Cardiac muscle cell (in vitro differentiated cells and primary cell): ENCODE results near the gene GNG13. TPM values are rescaled to one million over a fixed set of nuclear protein-coding genes. Genes with fewer than 3 reads are reported as not detected.

ENCODE experiments used
- DNase-seq, 2 donors: peaks; one replicate each; pipeline versions ENCODE4 v3.0.0 to v3.0.0-alpha.2; 2010 to 2017; ENCODE audit warnings: low read depth in 1 of 2, low spot score in 1 of 2
- H3K27ac ChIP-seq: fragments of 200-600 bp; sonication (generic); 2 replicates; pipeline ENCODE4 v1.5.1; 2016
- H3K27me3 ChIP-seq: fragments of 200-600 bp; sonication (generic); 2 replicates; pipeline ENCODE4 v1.6.0; 2016; ENCODE audit warnings: control low read depth
- H3K36me3 ChIP-seq: fragments of 200-600 bp; sonication (generic); 2 replicates; pipeline ENCODE4 v1.5.1; 2016; ENCODE audit warnings: control low read depth
- H3K4me1 ChIP-seq: fragments of 200-600 bp; sonication (generic); 2 replicates; pipeline ENCODE4 v1.8.1; 2017; ENCODE audit warnings: low read depth, mild to moderate bottlenecking, mixed run types
- H3K4me3 ChIP-seq: fragments of 200-600 bp; sonication (generic); 2 replicates; pipeline ENCODE4 v1.5.1; 2016; ENCODE audit warnings: mild to moderate bottlenecking
- H3K9me3 ChIP-seq: fragments of 200-600 bp; sonication (generic); 2 replicates; pipeline ENCODE4 v1.5.1; 2017; ENCODE audit warnings: low read depth, mild to moderate bottlenecking, control low read depth
- CTCF ChIP-seq: IDR thresholded peaks from 2 replicates; pipeline ENCODE4 v1.5.1; 2012; ENCODE audit warnings: low read depth, mild to moderate bottlenecking, low read length
- polyA plus RNA-seq: library from polyadenylated mRNA; unstranded; fragments of >200 nt; fragmentation: Nextera tagmentation; extraction: Ambion mirVana; gene quantifications from 2 replicates; pipeline ENCODE4 v1.2.1, GENCODE V29; 2016
- total RNA-seq: library from RNA; depleted of rRNA; stranded (reverse); fragments of >200 nt; gene quantifications from 2 replicates; pipeline ENCODE4 v1.2.3, GENCODE V29; 2016

The GNG13 gene, protein sequence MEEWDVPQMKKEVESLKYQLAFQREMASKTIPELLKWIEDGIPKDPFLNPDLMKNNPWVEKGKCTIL
- total RNA-seq (not detected in 2 replicates), polyA plus RNA-seq (0.79 TPM in 1 of 2 replicates, not detected in the other)

DNA sequence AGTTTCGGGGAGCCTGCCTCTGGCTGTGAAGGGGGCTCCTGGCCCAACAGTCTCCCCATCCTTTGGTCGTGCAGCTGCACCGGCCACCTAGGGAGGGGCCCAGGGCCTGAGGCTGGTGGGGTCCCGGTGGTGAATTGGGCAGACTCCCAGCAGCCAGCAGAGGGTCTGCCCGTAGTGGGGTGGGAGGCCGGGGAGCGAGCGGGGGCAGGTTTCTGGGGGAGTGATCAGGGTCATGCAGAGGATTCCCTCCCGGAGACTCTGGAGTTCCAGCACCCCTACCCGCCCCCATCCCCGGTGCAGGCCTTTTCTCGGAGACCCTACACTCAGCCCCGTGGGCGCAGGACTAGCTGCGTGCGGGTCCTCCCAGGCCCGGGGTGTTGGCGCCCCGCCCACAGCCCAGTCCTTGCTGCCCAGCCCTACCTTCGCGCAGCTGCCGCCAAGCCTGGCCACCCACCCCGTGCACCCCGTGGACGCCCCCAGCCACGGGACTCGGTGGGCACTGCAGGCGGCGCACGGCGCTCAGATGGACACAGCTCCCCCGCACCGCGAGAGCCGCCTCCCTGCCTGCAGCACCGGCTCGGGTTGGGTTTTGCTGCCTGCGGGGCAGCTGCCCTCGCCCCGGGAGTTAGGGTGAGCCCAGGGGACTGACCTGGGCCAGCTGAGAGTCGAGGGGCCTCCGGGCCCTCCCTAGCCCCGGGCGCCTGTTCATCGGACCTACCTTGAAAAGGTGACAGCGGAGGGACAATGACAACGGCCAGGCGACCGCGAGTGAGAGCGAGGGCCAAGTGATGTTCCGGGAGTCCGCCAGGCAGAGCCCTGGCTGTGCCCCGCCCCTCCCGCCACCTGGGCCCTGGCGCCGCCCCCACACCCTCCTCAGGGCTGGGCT is at the start of gene GNG13:
TSS of gene GNG13 (minus strand) at position 787 of the 886 bp plus-strand sequence. CDS start 1,657 bp downstream, outside the sequence.
- DNase-seq = no peak
- no peak within 1 kb of the TSS for H3K27ac ChIP-seq
- no peaks in the 10 kb centered on the region for H3K9me3 ChIP-seq
- H3K27me3 ChIP-seq = peaks cover 39% of the 10 kb centered on the region
- no peaks in the 10 kb centered on the region for H3K36me3 ChIP-seq
- H3K4me3 ChIP-seq = no peak within 1 kb of the TSS
- TF ChIP-seq CTCF = no peak
- peaks cover 4% of the 10 kb centered on the region for H3K4me1 ChIP-seq

DNA sequence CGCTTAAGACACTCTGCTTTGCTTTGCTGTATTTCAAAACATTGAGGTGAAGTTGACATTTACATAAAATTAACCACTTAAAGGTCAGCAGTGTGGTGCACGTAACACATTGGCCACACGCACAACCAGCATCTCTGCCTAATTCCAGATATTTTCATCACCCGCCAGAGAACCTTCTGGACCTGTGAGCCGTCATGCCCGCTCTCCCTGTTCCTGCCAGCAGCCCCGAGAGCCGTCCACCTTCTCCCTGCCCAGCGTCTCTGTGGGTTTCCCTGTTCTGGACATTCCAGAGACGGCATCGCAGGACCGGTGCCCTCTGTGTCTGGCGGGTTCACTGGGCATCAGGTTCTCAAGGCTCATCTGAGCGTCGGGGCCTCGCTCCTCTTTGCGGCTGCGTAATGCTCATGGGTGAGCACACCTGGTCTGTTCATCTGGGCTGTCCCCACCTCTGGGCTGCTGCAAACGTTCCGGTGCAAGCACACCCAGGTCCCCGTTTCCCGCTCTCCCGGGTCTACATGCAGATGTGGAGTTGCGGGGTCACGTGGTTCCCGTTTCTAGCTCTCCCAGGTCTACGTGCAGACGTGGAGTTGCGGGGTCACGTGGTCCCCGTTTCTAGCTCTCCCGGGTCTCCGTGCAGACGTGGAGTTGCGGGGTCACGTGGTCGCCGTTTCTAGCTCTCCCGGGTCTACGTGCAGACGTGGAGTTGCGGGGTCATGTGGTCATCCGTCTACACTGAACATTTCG is 48.1 kb upstream of the GNG13 start:
- Histone ChIP-seq H3K4me1 (no peaks in the 10 kb centered on the region), H3K9me3 (no peaks in the 10 kb centered on the region), H3K4me3 (no peak overlapping the region), H3K27ac (no peak overlapping the region), H3K27me3 (no peaks in the 10 kb centered on the region), H3K36me3 (no peaks in the 10 kb centered on the region)
- TF ChIP-seq CTCF = no peak
- no peak for DNase-seq

- TF ChIP-seq CTCF = no peak
- H3K27ac ChIP-seq = no peak overlapping the region
- H3K36me3 ChIP-seq = no peaks in the 10 kb centered on the region
- no peaks in the 10 kb centered on the region for H3K4me1 ChIP-seq
- DNase-seq = no peak
- H3K4me3 ChIP-seq = no peak overlapping the region
- no peaks in the 10 kb centered on the region for H3K9me3 ChIP-seq
- no peaks in the 10 kb centered on the region for H3K27me3 ChIP-seq
These were observed 47.3 kb upstream of the GNG13 start for GRCh38 chr16:847681-848445.

- Histone ChIP-seq H3K4me3 (no peak overlapping the region), H3K4me1 (no peaks in the 10 kb centered on the region), H3K27ac (no peak overlapping the region), H3K27me3 (no peaks in the 10 kb centered on the region), H3K36me3 (no peaks in the 10 kb centered on the region), H3K9me3 (no peaks in the 10 kb centered on the region)
- no peak for TF ChIP-seq CTCF
- DNase-seq = no peak
These were observed 46.6 kb upstream of the GNG13 start for GRCh38 chr16:847151-847550.

- Histone ChIP-seq H3K27ac (no peak overlapping the region), H3K4me1 (no peaks in the 10 kb centered on the region), H3K27me3 (no peaks in the 10 kb centered on the region), H3K4me3 (no peak overlapping the region), H3K9me3 (no peaks in the 10 kb centered on the region), H3K36me3 (no peaks in the 10 kb centered on the region)
- DNase-seq = no peak
- TF ChIP-seq CTCF = no peak
These were observed 44.8 kb upstream of the GNG13 start for GRCh38 chr16:845351-845745.
